Measurements from ENCODE around the gene DMXL1.

The DMXL1 gene

DNA sequence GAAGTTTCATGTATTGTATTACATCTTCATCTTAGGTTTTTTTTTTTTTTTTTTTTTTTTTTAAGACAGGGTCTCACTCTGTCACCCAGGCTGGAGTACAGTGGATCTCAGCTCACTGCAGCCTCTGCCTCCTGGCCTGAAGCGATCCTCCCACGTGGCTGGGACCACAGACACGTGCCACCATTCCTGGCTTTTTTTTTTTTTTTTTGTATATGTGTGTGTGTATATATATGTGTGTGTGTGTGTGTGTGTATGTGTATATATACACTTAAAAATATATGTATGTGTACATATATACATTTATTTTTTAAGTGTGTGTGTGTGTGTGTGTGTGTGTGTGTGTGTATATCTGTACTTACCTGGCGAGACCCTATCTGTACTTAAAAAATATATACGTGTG, 6.6 kb downstream of the DMXL1 start:
- TF ChIP-seq, protein P1, sequence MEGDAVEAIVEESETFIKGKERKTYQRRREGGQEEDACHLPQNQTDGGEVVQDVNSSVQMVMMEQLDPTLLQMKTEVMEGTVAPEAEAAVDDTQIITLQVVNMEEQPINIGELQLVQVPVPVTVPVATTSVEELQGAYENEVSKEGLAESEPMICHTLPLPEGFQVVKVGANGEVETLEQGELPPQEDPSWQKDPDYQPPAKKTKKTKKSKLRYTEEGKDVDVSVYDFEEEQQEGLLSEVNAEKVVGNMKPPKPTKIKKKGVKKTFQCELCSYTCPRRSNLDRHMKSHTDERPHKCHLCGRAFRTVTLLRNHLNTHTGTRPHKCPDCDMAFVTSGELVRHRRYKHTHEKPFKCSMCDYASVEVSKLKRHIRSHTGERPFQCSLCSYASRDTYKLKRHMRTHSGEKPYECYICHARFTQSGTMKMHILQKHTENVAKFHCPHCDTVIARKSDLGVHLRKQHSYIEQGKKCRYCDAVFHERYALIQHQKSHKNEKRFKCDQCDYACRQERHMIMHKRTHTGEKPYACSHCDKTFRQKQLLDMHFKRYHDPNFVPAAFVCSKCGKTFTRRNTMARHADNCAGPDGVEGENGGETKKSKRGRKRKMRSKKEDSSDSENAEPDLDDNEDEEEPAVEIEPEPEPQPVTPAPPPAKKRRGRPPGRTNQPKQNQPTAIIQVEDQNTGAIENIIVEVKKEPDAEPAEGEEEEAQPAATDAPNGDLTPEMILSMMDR (conservative IDR thresholded peaks at IDR 0.05; ENCODE audit: low read depth, low read length) = no peak
- H3K4me3 ChIP-seq (ENCODE audit: low read length) = no peak overlapping the region
- DNase-seq (ENCODE audit: low read depth) = no peak

DNA sequence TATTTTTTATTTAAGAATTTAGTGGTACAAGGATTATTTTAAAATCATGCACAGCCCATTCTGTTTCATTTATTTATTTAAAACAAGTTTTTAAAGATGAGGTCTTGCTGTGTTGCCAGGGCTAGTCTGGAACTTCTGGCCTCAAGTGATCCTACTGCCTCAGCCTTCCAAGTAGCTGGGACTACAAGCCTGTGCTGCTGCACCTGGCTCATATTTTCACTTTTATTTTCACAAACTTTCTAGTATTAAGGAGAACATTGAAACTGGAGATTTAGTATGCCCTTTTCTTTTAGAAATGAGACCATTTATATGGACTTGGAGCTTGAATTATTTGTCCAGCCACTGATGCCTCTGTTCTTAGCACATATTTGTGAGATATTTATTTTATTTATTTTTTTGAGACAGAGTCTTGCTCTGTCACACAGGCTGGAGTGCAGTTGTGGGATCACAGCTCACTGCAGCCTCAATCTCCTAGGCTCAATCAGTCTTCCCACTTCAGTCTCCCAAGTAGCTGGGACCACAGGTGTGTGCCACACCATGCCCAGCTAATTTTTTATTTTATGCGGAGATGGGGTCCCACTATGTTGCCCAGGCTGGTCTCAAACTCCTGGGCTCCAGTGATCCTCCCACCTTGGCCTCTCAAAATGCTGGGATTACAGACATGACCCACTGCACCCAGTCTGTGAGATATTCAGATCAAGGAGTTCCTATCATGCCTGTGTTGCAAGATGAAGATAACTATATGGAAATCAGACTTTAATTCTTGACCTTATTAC, 7.4 kb downstream of the DMXL1 start:
- no peak for DNase-seq (ENCODE audit: low read depth)
- H3K4me3 ChIP-seq (ENCODE audit: low read length) = no peak overlapping the region
- TF ChIP-seq, protein P1 (conservative IDR thresholded peaks at IDR 0.05; ENCODE audit: low read depth, low read length) = no peak

DNA sequence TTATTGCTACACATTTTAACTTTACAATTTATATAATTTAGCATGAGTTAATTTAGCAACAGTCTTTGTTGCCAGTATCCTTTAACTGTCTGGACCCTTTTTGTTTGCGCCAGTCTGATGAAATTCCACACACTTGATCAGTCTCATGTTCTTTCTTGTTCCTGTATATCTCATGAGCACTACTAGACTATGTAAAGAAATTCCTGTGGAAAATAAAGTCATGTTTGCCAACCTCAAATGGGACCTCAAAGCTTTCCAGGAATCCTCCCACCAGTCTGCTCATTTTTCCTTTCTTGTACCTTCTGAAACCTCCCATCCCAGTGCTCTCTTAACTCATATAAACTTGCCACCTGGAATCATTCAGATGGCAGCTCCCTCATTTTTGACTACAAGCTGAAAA, 8.0 kb downstream of the DMXL1 start:
- TF ChIP-seq, protein P1 (conservative IDR thresholded peaks at IDR 0.05; ENCODE audit: low read depth, low read length) = no peak
- DNase-seq (ENCODE audit: low read depth) = no peak
- H3K4me3 ChIP-seq (ENCODE audit: low read length) = no peak overlapping the region

DNA sequence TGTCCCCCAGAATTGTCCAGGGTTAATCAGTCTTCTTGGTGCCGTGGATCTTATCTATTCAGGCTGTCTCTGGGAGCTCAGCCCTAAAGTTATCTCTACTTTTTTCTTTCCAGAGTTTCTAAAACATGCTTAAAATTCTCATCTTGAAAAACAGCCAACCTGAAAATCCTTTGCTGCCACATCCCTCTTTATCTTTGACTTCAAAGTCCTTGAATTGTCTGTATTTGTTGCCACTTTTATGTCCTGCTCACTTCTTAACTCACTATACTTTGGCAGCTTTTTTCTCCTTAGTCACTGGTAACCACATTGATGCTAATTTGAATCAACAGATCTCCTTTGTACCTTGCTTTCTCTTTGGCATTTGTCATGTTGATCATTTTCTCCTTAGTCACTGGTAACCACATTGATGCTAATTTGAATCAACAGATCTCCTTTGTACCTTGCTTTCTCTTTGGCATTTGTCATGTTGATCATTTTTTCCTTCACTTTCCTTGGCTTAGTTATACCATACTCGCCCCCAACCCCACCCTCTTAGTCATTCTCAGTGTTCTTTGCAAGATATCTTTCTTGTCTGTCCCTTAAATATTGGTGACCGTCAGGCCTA, 8.5 kb downstream of the DMXL1 start:
- TF ChIP-seq, protein P1 (conservative IDR thresholded peaks at IDR 0.05; ENCODE audit: low read depth, low read length) = no peak
- H3K4me3 ChIP-seq (ENCODE audit: low read length) = no peak overlapping the region
- no peak for DNase-seq (ENCODE audit: low read depth)

DNA sequence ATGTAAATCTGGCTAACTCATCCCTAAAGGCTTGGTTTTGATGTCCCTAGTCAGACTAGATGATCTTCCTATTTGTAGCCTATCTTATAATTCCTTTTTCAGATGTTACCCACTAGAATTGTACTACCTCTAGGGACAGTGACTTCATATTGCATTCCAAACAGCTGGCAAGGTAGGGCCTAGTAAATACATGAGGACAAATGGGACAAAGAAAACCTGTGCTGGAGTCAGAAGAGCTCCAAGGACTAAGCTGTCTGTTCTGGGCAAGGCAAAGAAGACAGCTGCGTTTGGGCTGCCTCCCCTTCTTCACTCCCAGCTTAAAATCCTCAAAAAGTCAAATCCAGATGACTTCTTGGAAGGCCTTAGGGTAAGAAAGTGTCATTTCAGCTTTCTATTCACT, 10.0 kb downstream of the DMXL1 start:
- no peak for DNase-seq (ENCODE audit: low read depth)
- no peak overlapping the region for H3K4me3 ChIP-seq (ENCODE audit: low read length)
- TF ChIP-seq, protein P1 (conservative IDR thresholded peaks at IDR 0.05; ENCODE audit: low read depth, low read length) = no peak

DNA sequence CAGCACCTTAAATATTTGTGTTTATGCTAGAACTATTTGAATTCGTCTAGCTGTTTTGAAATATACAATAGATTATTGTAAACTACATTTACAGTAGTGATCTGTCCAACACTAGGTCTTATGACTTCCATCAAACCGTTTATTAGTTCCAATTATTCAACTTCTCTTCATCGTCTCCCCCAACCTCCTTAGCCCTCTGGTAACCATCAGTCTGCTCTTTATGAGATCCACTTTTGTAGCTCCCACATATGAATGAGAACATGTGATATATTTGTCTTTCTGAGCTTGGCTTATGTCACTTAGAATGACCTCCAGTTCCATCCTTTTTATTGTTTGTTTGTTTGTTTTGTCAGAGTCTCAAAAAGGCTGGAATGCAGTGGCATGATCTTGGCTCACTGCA, 11.8 kb downstream of the DMXL1 start:
- DNase-seq (ENCODE audit: low read depth) = no peak
- H3K4me3 ChIP-seq (ENCODE audit: low read length) = no peak overlapping the region
- TF ChIP-seq, protein P1 (conservative IDR thresholded peaks at IDR 0.05; ENCODE audit: low read depth, low read length) = no peak

DNA sequence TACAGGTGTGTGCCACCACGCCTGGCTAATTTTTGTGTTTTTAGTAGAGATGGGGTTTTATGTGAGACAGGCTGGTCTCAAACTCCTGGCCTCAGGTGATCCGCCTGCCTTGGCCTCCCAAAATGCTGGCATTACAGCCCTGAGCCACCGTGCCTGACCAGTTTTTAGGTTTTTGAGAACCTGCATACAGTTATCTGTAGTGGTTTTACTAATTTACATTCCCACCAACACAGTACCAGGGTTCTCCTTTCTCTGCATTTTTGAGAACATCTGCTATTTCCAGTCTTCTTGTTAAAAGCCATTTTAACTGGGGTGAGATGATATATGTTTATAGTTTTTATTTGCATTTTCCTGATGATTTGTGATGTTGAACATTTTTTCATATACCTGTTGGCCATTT, 12.8 kb downstream of the DMXL1 start:
- TF ChIP-seq, protein P1 (conservative IDR thresholded peaks at IDR 0.05; ENCODE audit: low read depth, low read length) = no peak
- no peak for DNase-seq (ENCODE audit: low read depth)
- no peak overlapping the region for H3K4me3 ChIP-seq (ENCODE audit: low read length)

All from retinal pigment epithelial cell (primary cell).